ENCODE data around the gene WDR59. TPM values are rescaled to one million over a fixed set of nuclear protein-coding genes. Genes with fewer than 3 reads are reported as not detected.
"Not testable (repeated sequence)": the region's sequence is repeated elsewhere in the genome, so short reads cannot be mapped to it uniquely, and the experiment has no call there.

Gene WDR59
- total RNA-seq, 1 donor: 19.9 TPM

- H3K4me3 ChIP-seq (ENCODE audit: low read depth, low read length): no peak overlapping the region
- no peak for DNase-seq (ENCODE audit: low read depth)
- TF ChIP-seq CTCF (IDR thresholded peaks at IDR 0.05; ENCODE audit: insufficient read depth, low read depth, low read length): no peak
Measured at GRCh38 chr16:74921051-74921450, 63.9 kb downstream of the WDR59 start.

- no peak for TF ChIP-seq CTCF (IDR thresholded peaks at IDR 0.05; ENCODE audit: insufficient read depth, low read depth, low read length)
- DNase-seq (ENCODE audit: low read depth): no peak
- H3K4me3 ChIP-seq (ENCODE audit: low read depth, low read length): no peak overlapping the region
Measured at GRCh38 chr16:74909665-74910064, 75.3 kb downstream of the WDR59 start.

DNA sequence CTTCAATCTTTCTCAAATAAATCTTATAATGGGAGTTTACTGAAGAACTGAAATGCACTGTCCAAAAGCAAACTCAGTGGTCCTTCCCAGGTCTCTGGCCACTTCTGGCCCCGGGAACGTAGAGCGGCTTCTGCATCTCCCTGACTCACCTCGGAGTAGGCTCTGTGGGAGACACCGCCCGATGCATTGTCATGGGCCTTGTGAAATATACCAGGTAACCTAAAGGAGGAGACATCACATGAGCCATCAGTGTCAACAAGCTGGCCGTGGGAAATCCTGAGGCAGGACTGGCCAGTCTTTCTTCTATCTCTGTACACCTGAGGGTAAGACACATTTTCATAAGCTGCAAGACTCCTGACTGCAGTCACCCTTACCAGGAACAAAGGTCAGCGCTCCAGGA, 76.2 kb downstream of the WDR59 start:
- H3K4me3 ChIP-seq (ENCODE audit: low read depth, low read length); DNase-seq (ENCODE audit: low read depth): not testable (repeated sequence)

- H3K4me3 ChIP-seq (ENCODE audit: low read depth, low read length): no peak overlapping the region
- no peak for TF ChIP-seq CTCF (IDR thresholded peaks at IDR 0.05; ENCODE audit: insufficient read depth, low read depth, low read length)
- DNase-seq (ENCODE audit: low read depth): no peak
Measured at GRCh38 chr16:74903901-74904678, 80.8 kb downstream of the WDR59 start.

DNA sequence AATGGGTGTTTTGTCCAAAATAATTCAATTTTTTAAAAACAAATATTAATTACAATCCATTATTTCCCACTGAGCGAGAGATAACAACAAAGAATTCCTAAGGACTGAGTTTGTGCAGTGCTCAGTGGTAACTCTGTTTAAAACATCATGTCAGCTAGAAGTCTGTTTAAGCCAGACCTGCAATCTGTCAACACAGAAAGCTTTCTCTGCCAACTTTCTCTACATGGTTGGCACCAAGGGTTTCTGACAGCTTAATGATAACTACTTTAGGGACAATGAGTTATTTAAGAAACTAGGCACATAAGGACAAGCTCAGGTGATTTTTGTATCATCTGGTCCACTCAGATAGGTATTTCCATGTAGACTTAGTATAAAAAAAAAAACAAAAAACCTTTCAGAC, 81.8 kb downstream of the WDR59 start:
- no peak overlapping the region for H3K4me3 ChIP-seq (ENCODE audit: low read depth, low read length)
- DNase-seq (ENCODE audit: low read depth): no peak
- TF ChIP-seq CTCF (IDR thresholded peaks at IDR 0.05; ENCODE audit: insufficient read depth, low read depth, low read length): no peak

- no peak for DNase-seq (ENCODE audit: low read depth)
- no peak for TF ChIP-seq CTCF (IDR thresholded peaks at IDR 0.05; ENCODE audit: insufficient read depth, low read depth, low read length)
- no peak overlapping the region for H3K4me3 ChIP-seq (ENCODE audit: low read depth, low read length)
Measured at GRCh38 chr16:74902161-74902560, 82.8 kb downstream of the WDR59 start.

DNA sequence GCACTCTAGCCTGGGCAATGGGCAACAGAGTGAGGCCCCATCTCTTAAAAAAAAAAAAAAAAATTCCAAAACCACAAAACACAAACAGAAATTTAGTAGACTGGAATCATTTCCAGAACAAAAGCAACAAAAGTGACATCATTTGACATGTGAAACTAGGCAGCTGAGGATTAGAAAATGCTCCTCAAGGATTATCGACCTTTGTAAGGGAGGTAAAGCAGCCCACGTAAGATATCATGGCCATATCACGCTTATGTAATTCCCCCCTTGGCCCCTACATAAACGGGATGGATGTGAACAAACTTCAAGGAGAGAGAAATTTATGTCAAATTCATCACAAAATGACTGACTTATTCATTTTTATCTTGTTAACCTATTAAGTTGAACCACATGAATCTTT, 83.3 kb downstream of the WDR59 start:
- no peak for TF ChIP-seq CTCF (IDR thresholded peaks at IDR 0.05; ENCODE audit: insufficient read depth, low read depth, low read length)
- no peak for DNase-seq (ENCODE audit: low read depth)

More for the DNA sequence above, 83.3 kb downstream of the WDR59 start:
- H3K4me3 ChIP-seq (ENCODE audit: low read depth, low read length): no peak overlapping the region
